Fibroblast of skin of right quadriceps (primary cell): Measurements from ENCODE around the gene BACE2.
"Not testable (repeated sequence)": the region's sequence is repeated elsewhere in the genome, so short reads cannot be mapped to it uniquely, and the experiment has no call there.

ENCODE experiments used
- DNase-seq: peaks from one replicate; pipeline ENCODE4 v3.0.0-alpha.2; 2013

BACE2 gene

GRCh38 chr21:41283211-41283818, 115.4 kb downstream of the BACE2 start:
- DNase-seq, result peak; percentile 81

- no peak for DNase-seq
Observed at GRCh38 chr21:41289431-41289830, 121.5 kb downstream of the BACE2 start.

DNA sequence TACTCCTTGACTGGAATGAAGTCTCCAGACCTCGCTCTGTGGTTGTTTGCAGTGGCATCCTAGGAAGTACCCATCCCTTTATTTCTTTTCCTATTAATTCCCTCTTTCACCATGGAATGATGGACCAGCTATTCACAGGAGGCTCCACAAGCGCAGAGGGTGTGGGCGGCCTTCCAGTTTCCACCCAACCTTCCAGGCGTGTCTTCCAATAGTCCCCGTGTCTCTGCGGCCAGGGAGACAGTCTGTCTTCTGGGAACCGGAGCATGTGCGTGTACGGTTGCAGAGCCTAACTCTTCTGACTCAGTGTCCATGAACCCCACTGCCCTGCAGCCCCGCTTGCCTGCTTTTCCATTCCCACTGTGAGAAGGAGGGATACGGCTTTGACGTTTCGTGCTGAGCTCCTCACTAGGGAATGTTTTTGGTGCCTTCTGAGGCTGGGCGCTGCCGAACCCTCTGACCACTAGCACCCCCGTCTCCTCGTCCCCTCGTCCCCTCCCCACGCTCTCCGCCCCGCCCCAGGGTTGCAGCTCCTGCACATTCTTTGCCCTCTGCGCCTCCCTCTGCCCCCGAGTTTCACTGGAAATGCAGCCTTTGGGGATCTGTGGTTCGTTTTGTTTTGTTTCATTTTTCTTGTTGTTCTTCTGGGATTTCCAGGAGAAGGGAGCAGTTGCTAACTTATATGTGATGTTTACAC, 122.3 kb downstream of the BACE2 start:
- no peak for DNase-seq

- no peak for DNase-seq
Observed at GRCh38 chr21:41294548-41295231, 126.7 kb downstream of the BACE2 start.

DNA sequence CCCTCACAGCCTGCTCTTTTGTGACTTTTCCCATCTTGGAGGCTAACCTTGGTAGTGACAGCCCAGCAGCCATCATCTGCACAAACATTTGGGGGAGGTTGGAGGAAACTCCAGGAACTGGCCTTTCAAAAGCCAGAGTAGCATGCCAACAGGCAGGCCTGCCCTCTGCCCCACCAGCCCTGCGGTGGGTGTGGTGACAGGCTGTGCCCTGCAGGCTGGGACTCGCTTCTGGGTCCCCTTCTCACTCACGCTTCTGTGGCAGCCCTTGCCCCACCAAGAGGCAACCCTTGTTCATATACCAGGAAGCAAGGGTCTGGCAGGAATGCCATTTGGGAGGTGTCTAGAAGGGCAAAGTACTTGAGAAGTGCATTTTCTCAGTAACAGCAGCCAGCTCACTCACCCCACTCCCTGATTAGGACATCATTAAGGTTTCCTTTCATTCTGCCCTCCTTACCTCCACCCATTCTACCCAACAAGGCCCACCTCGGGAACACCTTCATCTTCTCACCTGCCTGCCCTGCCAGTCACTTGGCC, 127.8 kb downstream of the BACE2 start:
- DNase-seq, result no peak

- no peak for DNase-seq
Observed at GRCh38 chr21:41302976-41303375, 135.0 kb downstream of the BACE2 start.

- DNase-seq, result no peak
Observed at GRCh38 chr21:41304068-41304720, 136.2 kb downstream of the BACE2 start.

DNA sequence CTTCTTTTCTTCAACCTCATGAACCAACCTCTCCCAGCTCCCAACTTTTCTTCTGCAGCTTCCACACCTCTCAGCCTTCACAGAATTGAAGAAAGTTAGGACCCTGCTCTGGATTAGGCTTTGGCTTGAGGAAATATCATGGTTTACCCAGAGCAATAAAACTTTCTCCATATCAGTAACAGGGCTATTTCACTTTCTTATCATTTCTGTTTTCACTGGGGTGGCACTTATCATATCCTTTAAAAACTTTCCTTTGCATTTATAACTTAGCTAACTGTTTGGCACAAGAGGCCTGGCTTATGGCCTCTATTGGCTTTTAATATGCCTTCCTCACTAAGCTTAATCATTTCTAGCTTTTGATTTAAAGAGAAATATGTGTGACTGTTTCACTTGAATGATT, 139.3 kb downstream of the BACE2 start:
- no peak for DNase-seq

DNA sequence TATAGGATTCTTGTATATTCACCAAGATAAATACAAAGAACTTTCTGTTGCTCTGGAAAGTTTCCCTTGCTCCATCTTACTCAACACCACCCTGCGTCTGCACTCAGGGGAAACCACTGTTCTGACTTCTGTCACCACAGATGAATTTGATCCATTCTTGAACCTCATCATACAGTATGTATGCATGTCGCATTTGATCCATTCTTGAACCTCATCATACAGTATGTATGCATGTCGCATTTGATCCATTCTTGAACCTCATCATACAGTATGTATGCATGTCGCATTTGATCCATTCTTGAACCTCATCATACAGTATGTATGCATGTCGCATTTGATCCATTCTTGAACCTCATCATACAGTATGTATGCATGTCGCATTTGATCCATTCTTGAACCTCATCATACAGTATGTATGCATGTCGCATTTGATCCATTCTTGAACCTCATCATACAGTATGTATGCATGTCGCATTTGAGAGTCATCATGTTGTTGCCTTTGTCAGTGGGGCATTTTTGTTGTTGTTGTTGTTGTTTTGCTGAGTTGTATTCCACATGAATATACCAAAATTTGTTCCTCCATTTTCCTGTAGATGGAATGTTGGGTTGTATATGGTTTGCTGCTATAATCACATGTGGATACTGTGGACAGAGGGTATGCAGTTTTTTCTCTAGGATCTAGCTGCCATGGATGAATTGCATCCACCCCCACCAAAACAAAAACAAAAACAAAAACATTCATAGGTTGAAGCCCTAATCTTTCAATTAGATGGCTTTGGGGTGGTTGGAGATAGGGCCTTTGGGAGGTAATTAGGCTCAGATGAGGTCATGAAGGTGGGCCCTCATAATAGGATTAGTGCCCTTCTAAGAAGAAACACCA, 145.6 kb downstream of the BACE2 start:
- not testable (repeated sequence) for DNase-seq

DNA sequence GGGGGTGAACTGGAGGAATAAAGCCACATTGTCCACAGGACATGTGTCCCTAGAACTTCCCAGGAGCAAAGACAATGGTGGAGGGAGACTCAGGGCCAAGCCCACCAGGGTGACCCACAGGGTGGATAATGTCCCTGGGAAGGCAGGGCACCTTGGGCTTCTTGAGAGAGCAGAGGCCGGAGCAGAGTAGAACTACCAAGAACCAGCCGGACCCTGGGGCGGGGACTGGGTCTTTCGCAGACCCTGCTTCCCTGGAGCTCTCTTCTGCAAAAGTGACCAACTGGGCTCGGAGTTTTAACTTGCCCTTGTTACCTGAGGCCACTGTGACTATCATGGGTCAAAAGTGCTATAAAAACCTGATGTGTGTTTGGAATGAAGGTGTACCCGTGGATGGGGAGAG, 147.8 kb downstream of the BACE2 start:
- no peak for DNase-seq

DNA sequence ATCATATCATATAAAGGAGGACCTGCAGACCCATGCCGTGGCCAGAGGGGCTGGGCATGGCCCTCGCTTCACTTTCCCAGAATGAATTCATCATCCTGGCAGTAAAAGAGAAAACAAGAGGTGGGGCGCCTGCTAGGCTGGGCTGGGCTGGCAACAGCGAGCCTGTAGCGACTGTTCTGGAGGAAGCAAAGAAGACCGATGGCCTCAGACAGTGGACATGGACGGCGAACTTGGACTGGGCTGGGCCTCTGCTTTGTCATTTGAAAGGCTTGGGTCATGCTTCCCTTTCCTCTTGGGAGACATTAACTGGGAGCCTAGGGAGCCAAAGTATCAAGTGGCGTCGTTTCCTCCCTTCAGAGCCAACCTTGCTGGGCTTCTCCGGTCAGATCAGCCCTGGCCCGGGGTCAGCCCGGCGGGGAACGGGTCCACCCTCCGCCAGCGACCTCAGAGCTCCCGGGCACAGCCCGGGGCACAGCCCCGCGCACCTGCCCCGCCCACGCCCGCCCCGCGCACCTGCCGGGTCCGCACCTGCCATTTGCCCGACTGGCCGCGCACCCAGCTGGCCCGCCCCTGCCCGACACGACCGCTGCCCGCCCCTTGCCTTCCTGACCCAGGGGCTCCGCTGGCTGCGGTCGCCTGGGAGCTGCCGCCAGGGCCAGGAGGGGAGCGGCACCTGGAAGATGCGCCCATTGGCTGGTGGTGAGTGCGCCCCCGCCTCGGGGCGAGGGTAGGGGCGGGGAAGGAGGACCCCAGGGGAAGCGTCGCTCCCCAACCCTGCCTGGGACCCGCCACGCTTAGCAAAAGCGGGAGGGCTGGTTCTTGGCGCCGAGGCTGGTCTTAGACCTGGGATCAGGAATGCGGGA, 148.5 kb downstream of the BACE2 start, which contains the start of gene FAM3B:
TSS of gene FAM3B (plus strand) at position 602 of the 863 bp plus-strand sequence. CDS start at position 681, 79 bp downstream.
- no peak for DNase-seq

- DNase-seq, result no peak
Observed at GRCh38 chr21:41317063-41317392, 149.1 kb downstream of the BACE2 start.

DNA sequence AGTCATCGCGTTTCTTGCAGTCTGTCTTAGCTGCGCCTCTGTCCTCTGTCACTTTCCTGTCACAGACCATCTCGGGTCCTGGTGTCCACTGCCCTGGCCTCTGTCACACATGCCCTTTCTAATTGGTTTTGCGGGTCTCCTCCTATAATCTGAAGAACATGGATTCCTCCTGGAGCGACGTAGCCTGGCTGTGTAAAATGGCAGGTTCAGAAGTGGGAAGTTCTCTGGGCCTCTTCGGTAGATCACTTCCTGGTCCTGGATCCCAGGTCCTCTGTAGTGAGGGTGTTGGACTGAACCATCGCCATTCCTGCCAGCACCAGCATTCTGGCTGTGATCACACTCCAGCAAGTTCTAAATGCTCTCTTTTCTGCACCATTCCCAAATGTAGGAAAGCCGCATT, 149.5 kb downstream of the BACE2 start:
- no peak for DNase-seq

GRCh38 chr21:41318218-41318617, 150.3 kb downstream of the BACE2 start:
- DNase-seq, result no peak

GRCh38 chr21:41319273-41319672, 151.3 kb downstream of the BACE2 start:
- DNase-seq, result peak; percentile 7

GRCh38 chr21:41321211-41321907, 153.4 kb downstream of the BACE2 start:
- no peak for DNase-seq

DNA sequence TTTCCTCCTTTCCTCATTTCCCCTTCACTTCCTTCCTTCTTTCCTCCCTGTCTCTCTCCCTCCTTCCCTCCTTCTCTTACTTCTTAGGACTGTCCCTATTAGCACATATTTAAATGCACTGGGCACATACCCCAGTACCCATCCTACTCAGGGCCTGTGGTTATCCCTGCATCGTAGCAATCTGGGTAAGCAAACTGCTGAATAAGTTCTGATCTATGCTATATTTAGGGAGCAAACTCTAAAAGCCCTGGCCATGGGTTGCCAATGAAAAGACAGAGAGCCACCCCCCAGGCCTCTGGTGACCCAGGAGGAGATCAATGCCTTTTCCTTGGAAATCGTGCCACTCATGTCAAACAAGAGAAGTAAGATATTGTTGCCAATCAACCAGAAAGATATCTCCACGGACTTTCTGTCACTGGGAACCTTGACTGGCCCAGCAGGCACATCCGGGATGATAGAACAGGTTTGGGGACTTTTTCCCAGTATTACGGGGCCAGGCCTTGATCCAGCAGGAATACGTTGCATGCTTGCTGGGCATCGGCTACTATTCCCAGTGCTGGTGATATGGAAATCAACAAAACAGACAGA, 154.0 kb downstream of the BACE2 start:
- DNase-seq, result no peak

- no peak for DNase-seq
Observed at GRCh38 chr21:41322496-41323382, 154.8 kb downstream of the BACE2 start.
